NT2/D1 (cell line): ENCODE results near the gene GLG1.

Source experiments
- SUZ12 ChIP-seq: IDR thresholded peaks from 2 replicates; pipeline ENCODE4 v1.6.1; 2011; ENCODE audit not compliant: insufficient read length, insufficient read depth; ENCODE audit errors: extremely low read depth
- YY1 ChIP-seq: IDR thresholded peaks from 2 replicates; pipeline ENCODE4 v1.6.1; 2011; ENCODE audit not compliant: insufficient read length, insufficient read depth
- ZNF274 ChIP-seq: IDR thresholded peaks from 2 replicates; pipeline ENCODE4 v1.6.1; 2011; ENCODE audit warnings: mild to moderate bottlenecking, low read depth, low read length

- TF ChIP-seq SUZ12 (no peak), ZNF274 (no peak), YY1 (no peak)
These were observed 82.0 kb downstream of the GLG1 start for GRCh38 chr16:74524926-74525325.
